Measurements from ENCODE around the gene PHYHD1. TPM values are rescaled to one million over a fixed set of nuclear protein-coding genes. Genes with fewer than 3 reads are reported as not detected.

Gene PHYHD1
- total RNA-seq, 4 donors from 2014 or later: 37.8 to 55.3 (median 45.8) TPM

DNA sequence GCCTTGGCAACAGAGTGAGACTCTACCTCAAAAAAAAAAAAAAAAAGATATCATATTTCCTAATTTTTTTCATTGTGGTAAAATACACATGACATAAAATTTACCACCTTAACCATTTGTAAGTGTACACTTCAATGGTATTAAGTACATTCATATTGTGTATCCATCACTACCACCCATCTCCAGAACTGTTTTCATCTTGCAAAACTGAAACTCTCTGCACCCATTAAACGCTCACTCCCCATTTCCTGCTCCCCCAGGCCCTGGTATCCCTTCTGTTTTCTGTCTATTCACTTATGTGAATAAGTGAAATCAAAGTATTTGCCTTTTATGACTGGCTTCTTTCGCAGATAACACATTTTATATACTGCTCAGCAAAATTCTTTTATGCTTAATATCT is 26.0 kb upstream of the PHYHD1 start:
- H3K4me3 ChIP-seq: no peak overlapping the region
- H3K4me1 ChIP-seq: peaks cover 0 to 71% (median 37%) of the 10 kb centered on the region in 4 donors
- peak overlapping the region; percentile 5 to 96 (median 59) for H3K27ac ChIP-seq
- TF ChIP-seq, protein P1, sequence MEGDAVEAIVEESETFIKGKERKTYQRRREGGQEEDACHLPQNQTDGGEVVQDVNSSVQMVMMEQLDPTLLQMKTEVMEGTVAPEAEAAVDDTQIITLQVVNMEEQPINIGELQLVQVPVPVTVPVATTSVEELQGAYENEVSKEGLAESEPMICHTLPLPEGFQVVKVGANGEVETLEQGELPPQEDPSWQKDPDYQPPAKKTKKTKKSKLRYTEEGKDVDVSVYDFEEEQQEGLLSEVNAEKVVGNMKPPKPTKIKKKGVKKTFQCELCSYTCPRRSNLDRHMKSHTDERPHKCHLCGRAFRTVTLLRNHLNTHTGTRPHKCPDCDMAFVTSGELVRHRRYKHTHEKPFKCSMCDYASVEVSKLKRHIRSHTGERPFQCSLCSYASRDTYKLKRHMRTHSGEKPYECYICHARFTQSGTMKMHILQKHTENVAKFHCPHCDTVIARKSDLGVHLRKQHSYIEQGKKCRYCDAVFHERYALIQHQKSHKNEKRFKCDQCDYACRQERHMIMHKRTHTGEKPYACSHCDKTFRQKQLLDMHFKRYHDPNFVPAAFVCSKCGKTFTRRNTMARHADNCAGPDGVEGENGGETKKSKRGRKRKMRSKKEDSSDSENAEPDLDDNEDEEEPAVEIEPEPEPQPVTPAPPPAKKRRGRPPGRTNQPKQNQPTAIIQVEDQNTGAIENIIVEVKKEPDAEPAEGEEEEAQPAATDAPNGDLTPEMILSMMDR (IDR thresholded peaks at IDR 0.05): no peak
- TF ChIP-seq POLR2A (IDR thresholded peaks at IDR 0.05): no peak
- TF ChIP-seq EP300 (IDR thresholded peaks at IDR 0.05): no peak
- H3K27me3 ChIP-seq: no peaks in the 10 kb centered on the region
- WGBS, 2 donors: 67 to 70% methylated on average over 2 of the region's 2 CpGs
- H3K36me3 ChIP-seq: peaks cover 0 to 44% (median 0%) of the 10 kb centered on the region in 3 donors
- no peak for DNase-seq (ENCODE audit: low spot score in 2 of 2)
- H3K9me3 ChIP-seq: no peaks in the 10 kb centered on the region

DNA sequence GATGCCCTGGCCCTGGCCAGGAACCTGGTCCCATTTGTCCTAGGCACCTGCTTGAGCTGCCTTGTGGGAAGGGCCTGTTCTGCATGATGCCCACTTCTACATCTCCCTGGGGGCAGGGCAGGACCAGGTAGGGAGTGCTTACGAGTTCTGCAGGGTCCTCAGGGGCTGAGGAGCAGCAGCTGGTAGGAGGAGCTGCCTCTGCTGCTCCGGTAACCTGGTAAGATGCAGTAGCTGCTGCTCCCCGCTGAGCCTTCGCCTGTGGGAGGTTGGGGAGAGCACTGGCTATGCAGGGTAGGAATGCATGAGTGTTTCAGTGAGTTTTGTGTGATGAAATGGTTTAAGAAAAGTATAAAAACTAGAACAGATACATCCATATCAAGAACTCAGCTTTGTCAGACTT is 25.2 kb upstream of the PHYHD1 start:
- Histone ChIP-seq H3K36me3 (peaks cover 0 to 39% (median 0%) of the 10 kb centered on the region in 3 donors), H3K9me3 (no peaks in the 10 kb centered on the region), H3K4me1 (peaks cover 0 to 70% (median 41%) of the 10 kb centered on the region in 4 donors), H3K4me3 (no peak overlapping the region), H3K27ac (peak overlapping the region in 3 of 4 donors; percentile 54 to 96 (median 95)), H3K27me3 (no peaks in the 10 kb centered on the region)
- DNase-seq (ENCODE audit: low spot score in 2 of 2): no peak
- 43 to 49% methylated on average over 4 of the region's 4 CpGs for WGBS, 2 donors
- TF ChIP-seq EP300 (IDR thresholded peaks at IDR 0.05) (no peak), POLR2A (IDR thresholded peaks at IDR 0.05) (no peak)
- TF ChIP-seq, protein P1 (IDR thresholded peaks at IDR 0.05): peak in 1 of 5 experiments; percentile 10

DNA sequence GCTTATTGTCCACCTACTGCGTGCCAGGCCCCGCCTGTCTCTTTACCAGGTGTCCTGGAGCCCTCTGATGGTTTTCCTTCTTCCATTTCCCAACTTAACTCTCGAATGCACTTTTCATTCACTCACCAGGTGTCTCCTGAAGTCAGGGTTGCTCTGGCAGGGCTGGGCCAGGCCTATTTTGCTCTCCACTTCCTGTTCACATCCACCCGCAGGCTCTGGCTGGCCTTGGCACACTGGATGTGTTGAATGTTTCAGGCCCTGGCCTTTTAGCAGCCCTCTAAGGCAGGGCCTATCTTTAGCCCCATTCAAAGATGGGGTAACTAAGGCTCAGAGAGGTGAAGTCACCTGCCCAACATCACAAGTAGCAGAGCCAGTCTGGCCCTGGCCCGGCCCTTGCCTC is 22.4 kb upstream of the PHYHD1 start:
- Histone ChIP-seq H3K27ac (peak overlapping the region; percentile 42 to 80 (median 66)), H3K36me3 (peaks cover 0 to 43% (median 0%) of the 10 kb centered on the region in 3 donors), H3K4me1 (peaks cover 0 to 56% (median 29%) of the 10 kb centered on the region in 4 donors), H3K9me3 (no peaks in the 10 kb centered on the region), H3K27me3 (no peaks in the 10 kb centered on the region), H3K4me3 (no peak overlapping the region)
- WGBS, 2 donors: 80 to 85% methylated on average over 4 to 5 of the region's 5 CpGs
- no peak for DNase-seq (ENCODE audit: low spot score in 2 of 2)
- TF ChIP-seq, protein P1 (IDR thresholded peaks at IDR 0.05): no peak
- no peak for TF ChIP-seq EP300 (IDR thresholded peaks at IDR 0.05)

DNA sequence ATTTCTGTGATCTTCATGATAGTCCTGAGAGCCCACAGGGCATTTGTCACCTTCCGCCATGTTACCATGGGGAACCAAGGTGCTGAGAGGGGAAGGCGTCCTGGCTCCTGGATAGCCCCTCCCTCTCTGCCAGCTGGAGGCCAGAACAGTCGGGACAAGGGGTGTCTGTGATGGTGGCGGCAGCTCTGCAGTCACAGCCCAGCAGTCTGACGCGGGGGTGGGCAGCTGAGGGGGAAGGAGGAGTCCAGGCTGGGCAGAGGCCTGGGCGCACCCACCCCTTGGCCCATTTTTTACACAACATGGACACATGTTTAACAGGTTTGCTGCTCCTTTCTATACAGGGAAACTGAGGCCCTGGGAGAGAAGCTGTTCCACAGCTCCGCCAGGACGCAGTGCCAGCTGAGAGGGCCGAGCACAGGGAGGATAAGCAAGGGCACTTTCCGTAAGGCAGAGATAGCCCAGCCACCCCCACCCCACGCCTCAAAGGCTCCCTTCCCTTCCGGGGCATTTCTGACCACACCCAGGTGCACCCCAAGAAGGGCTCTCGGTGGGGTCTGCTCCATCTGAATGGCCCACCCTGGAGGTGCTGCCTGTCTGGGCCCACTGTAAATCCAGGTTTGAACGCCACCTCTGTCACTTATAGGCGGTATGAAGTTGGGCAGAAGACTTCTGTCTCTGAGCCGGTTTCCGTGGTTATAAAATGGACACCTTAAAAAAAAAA is 21.8 kb upstream of the PHYHD1 start:
- DNase-seq (ENCODE audit: low spot score in 2 of 2): no peak
- Histone ChIP-seq H3K9me3 (no peaks in the 10 kb centered on the region), H3K36me3 (peaks cover 0 to 40% (median 0%) of the 10 kb centered on the region in 3 donors), H3K27ac (peak overlapping the region; percentile 42 to 80 (median 66)), H3K27me3 (no peaks in the 10 kb centered on the region), H3K4me3 (no peak overlapping the region), H3K4me1 (peaks cover 0 to 56% (median 25%) of the 10 kb centered on the region in 4 donors)
- 72 to 77% methylated on average over 16 to 17 of the region's 18 CpGs for WGBS, 2 donors
- TF ChIP-seq, protein P1 (IDR thresholded peaks at IDR 0.05): no peak
- TF ChIP-seq POLR2A (IDR thresholded peaks at IDR 0.05) (no peak), EP300 (IDR thresholded peaks at IDR 0.05) (no peak)

DNA sequence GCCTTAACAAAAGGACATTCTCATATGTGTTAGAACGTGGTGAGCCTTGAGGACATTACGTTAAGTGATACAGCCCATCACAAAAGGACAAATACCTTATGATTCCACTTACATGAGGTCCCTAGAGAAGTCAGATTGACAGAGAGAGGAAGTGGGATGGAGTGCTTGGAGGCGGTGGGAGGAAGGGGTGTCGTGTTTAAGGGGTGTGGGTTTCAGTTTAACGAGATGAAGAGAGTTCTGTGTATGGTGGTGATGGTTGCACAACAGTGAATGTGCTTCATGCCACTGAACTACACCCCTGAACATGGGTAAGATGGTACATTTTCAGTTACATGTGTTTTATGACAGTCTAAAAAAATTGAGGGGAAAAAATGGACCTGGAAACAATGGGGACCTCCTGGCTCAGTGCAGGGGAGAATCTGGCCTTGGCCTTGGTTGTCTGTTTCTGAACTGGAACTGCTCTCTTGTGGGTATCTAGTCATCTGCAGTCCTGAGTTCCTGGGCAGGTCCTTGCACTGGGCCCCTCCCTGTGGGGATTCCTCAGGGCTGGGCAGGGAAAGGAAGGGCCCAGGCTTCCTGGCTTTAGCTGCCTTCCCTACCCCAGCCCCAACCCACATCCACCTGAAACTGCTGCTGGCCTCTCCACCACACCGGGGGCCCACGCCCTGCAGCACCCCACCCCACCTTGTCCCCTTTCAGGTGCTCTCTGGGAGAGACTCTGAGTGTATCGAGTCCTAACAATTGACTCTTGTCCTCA is 21.0 kb upstream of the PHYHD1 start:
- Histone ChIP-seq H3K4me1 (peaks cover 0 to 58% (median 25%) of the 10 kb centered on the region in 4 donors), H3K4me3 (no peak overlapping the region), H3K27ac (peak overlapping the region in 3 of 4 donors; percentile 58 to 80 (median 75)), H3K9me3 (no peaks in the 10 kb centered on the region), H3K36me3 (peaks cover 0 to 39% (median 0%) of the 10 kb centered on the region in 3 donors), H3K27me3 (no peaks in the 10 kb centered on the region)
- DNase-seq (ENCODE audit: low spot score in 2 of 2): no peak
- 52 to 54% methylated on average over 8 of the region's 8 CpGs for WGBS, 2 donors
- no peak for TF ChIP-seq EP300 (IDR thresholded peaks at IDR 0.05)
- no peak for TF ChIP-seq POLR2A (IDR thresholded peaks at IDR 0.05)
- TF ChIP-seq, protein P1 (IDR thresholded peaks at IDR 0.05): no peak

All from tibial nerve (tissue), 4 donors.